Keratinocyte (primary cell): ENCODE measurements around the gene PERCC1. TPM values are rescaled to one million over a fixed set of nuclear protein-coding genes. Genes with fewer than 3 reads are reported as not detected.

Experiments
- DNase-seq: peaks from one replicate; pipeline ENCODE4 v3.0.0-alpha.2; 2011; ENCODE audit warnings: low read depth, missing footprints, low spot score
- FAIRE-seq: peaks from 2 replicates; lab custom pipeline; 2011; peaks lifted over from hg19 to GRCh38; lab: Jason Lieb, UNC
- H2AFZ ChIP-seq: 2 replicates; pipeline ENCODE4 v1.6.0; 2012; ENCODE audit warnings: low read length, control low read depth, inconsistent platforms; ENCODE audit not compliant: control insufficient read depth
- H3K27ac ChIP-seq: 2 replicates; pipeline ENCODE4 v1.5.1; 2011; ENCODE audit warnings: low read length; ENCODE audit not compliant: control insufficient read depth, insufficient read depth
- H3K27me3 ChIP-seq: 3 replicates; pipeline ENCODE4 v1.6.0; 2011; ENCODE audit warnings: low read length; ENCODE audit not compliant: control insufficient read depth, insufficient read depth; ENCODE audit errors: extremely low read depth
- H3K36me3 ChIP-seq, 2 experiments: 2 replicates in 1 of 2; 3 replicates in 1 of 2; pipeline ENCODE4 v1.5.1; 2011; ENCODE audit warnings: low read length in 2 of 2, mild to moderate bottlenecking in 1 of 2; ENCODE audit not compliant: control insufficient read depth in 2 of 2, insufficient read depth in 2 of 2; ENCODE audit errors: extremely low read depth in 1 of 2
- H3K4me1 ChIP-seq: 3 replicates; pipeline ENCODE4 v1.5.1; 2011; ENCODE audit warnings: low read length; ENCODE audit not compliant: control insufficient read depth, insufficient read depth; ENCODE audit errors: extremely low read depth
- H3K4me2 ChIP-seq: 3 replicates; pipeline ENCODE4 v1.6.0; 2011; ENCODE audit warnings: low read depth, low read length; ENCODE audit not compliant: control insufficient read depth, insufficient read depth; ENCODE audit errors: extremely low read depth
- H3K4me3 ChIP-seq, 3 experiments: fragments of 200-600 bp in 1 of 3; sonication (generic) in 1 of 3; 2 replicates in 2 of 3; 3 replicates in 1 of 3; pipeline ENCODE4 v1.5.1; 2011 to 2016; ENCODE audit warnings: low read length in 3 of 3, mild to moderate bottlenecking in 3 of 3, control low read depth in 2 of 3, inconsistent platforms in 1 of 3, low read depth in 1 of 3, mixed read lengths in 1 of 3, mixed run types in 1 of 3, moderate library complexity in 1 of 3; ENCODE audit not compliant: control insufficient read depth in 2 of 3, insufficient read depth in 2 of 3; ENCODE audit errors: extremely low read depth in 1 of 3
- H3K79me2 ChIP-seq: 2 replicates; pipeline ENCODE4 v1.6.0; 2012; ENCODE audit warnings: low read length; ENCODE audit not compliant: control insufficient read depth, insufficient read depth
- H3K9ac ChIP-seq: 3 replicates; pipeline ENCODE4 v1.6.0; 2011; ENCODE audit warnings: low read length; ENCODE audit not compliant: control insufficient read depth, insufficient read depth; ENCODE audit errors: extremely low read depth
- H3K9me1 ChIP-seq: 3 replicates; pipeline ENCODE4 v1.6.0; 2011; ENCODE audit warnings: low read length; ENCODE audit not compliant: control insufficient read depth, insufficient read depth; ENCODE audit errors: extremely low read depth
- H3K9me3 ChIP-seq: 2 replicates; pipeline ENCODE4 v1.5.1; 2012; ENCODE audit warnings: low read depth, low read length; ENCODE audit not compliant: control insufficient read depth
- H4K20me1 ChIP-seq: 3 replicates; pipeline ENCODE4 v1.6.0; 2011; ENCODE audit warnings: low read length; ENCODE audit not compliant: control insufficient read depth, insufficient read depth; ENCODE audit errors: extremely low read depth
- CTCF ChIP-seq, 3 experiments: IDR thresholded peaks in 1 of 3; conservative IDR thresholded peaks in 1 of 3; optimal IDR thresholded peaks in 1 of 3; 2 replicates in 2 of 3; 3 replicates in 1 of 3; pipeline versions ENCODE3 to v1.5.1; 2011; ENCODE audit warnings: low read length in 3 of 3, mild to moderate bottlenecking in 3 of 3, moderate library complexity in 2 of 3, control low read depth in 1 of 3, inconsistent platforms in 1 of 3; ENCODE audit not compliant: insufficient read depth in 2 of 3; ENCODE audit errors: extremely low read depth in 1 of 3
- EZH2 ChIP-seq: IDR thresholded peaks from one replicate; pipeline ENCODE4 v1.6.1; 2012; ENCODE audit warnings: inconsistent platforms, mild to moderate bottlenecking, low read length, moderate library complexity
- dilution Hi-C: fragments of 300-500 bp; cut with MboI; formaldehyde crosslinking; loops from one replicate; pipeline ENCODE4 v1.7.0; 2020; ENCODE audit warnings: low sequenced_read_pairs; ENCODE audit not compliant: extremely low pct_ligation_motif_present
- polyA plus RNA-seq, 5 experiments: library from polyadenylated mRNA; depleted of rRNA in 3 of 5; stranded (reverse) in 3 of 5; stranded (forward) in 1 of 5; unstranded in 1 of 5; fragments of >200 nt; gene quantifications; 1 replicate in 1 of 5; 2 replicates in 3 of 5; 3 replicates in 1 of 5; pipeline versions ENCODE4 v1.2.1 to v1.2.3, GENCODE V29; 2011 to 2012; ENCODE audit warnings: missing spikeins in 2 of 5, low read depth in 1 of 5, low replicate concordance in 1 of 5

PERCC1 gene
- polyA plus RNA-seq, 1 donor (not counting 4 experiments of a cell fraction or from before 2014, with no cell fraction given), result not detected

- Histone ChIP-seq H2AFZ (no peak overlapping the region), H3K79me2 (no peaks in the 10 kb centered on the region), H3K36me3 (peaks cover 0 to 6% of the 10 kb centered on the region in 2 experiments), H3K4me1 (no peaks in the 10 kb centered on the region), H3K9ac (no peak overlapping the region), H3K9me1 (no peaks in the 10 kb centered on the region), H3K27me3 (no peaks in the 10 kb centered on the region), H4K20me1 (no peaks in the 10 kb centered on the region), H3K4me2 (no peak overlapping the region), H3K9me3 (no peaks in the 10 kb centered on the region), H3K27ac (no peak overlapping the region), H3K4me3 (no peak overlapping the region)
- no peak for TF ChIP-seq CTCF (optimal IDR thresholded peaks at IDR 0.05 in 1 of 3, IDR thresholded peaks at IDR 0.05 in 1 of 3, conservative IDR thresholded peaks at IDR 0.05 in 1 of 3; ENCODE audit: extremely low read depth in 1 of 3, insufficient read depth in 2 of 3, low read length in 3 of 3)
- TF ChIP-seq EZH2, result no peak
- dilution Hi-C loops, result no loop called here
- DNase-seq (no peak), FAIRE-seq (no peak)
Measured at GRCh38 chr16:1390239-1390779, 40.6 kb upstream of the PERCC1 start.

- no peaks in the 10 kb centered on the region for H3K4me1 ChIP-seq
- H3K27me3 ChIP-seq, result no peaks in the 10 kb centered on the region
- no peaks in the 10 kb centered on the region for H3K79me2 ChIP-seq
- no peaks in the 10 kb centered on the region for H3K9me1 ChIP-seq
- no peak overlapping the region for H3K4me3 ChIP-seq
- FAIRE-seq, result no peak
- TF ChIP-seq CTCF (optimal IDR thresholded peaks at IDR 0.05 in 1 of 3, IDR thresholded peaks at IDR 0.05 in 1 of 3, conservative IDR thresholded peaks at IDR 0.05 in 1 of 3; ENCODE audit: extremely low read depth in 1 of 3, insufficient read depth in 2 of 3, low read length in 3 of 3) (no peak), EZH2 (no peak)
- no peak overlapping the region for H3K27ac ChIP-seq
- H2AFZ ChIP-seq, result no peak overlapping the region
- dilution Hi-C loops, result no loop called here
- no peak overlapping the region for H3K9ac ChIP-seq
- no peaks in the 10 kb centered on the region for H3K9me3 ChIP-seq
- no peak overlapping the region for H3K4me2 ChIP-seq
- DNase-seq, result no peak
- H3K36me3 ChIP-seq, result peaks cover 0 to 6% of the 10 kb centered on the region in 2 experiments
- no peaks in the 10 kb centered on the region for H4K20me1 ChIP-seq
Measured at GRCh38 chr16:1392826-1393225, 38.1 kb upstream of the PERCC1 start.
